Measurements from ENCODE around the gene CTSF.

Gene CTSF

GRCh38 chr11:66530927-66531709 lies 37.3 kb downstream of the CTSF start:
- Histone ChIP-seq H3F3A (ENCODE audit: insufficient read depth, low read length) (no peaks in the 10 kb centered on the region), H3K4me3 (ENCODE audit: low read depth, low read length, poor library complexity, severe bottlenecking) (no peak overlapping the region), H3K9me3 (ENCODE audit: low read length) (no peaks in the 10 kb centered on the region), H3K9me2 (ENCODE audit: low read depth, low read length) (no peaks in the 10 kb centered on the region), H4K20me1 (ENCODE audit: insufficient read depth, low read length) (no peaks in the 10 kb centered on the region), H3K27ac (ENCODE audit: low read depth, low read length, poor library complexity, severe bottlenecking) (no peak overlapping the region), H3K36me3 (ENCODE audit: insufficient read depth, low read length) (peaks cover 5% of the 10 kb centered on the region; the same call in 1 of the 2 replicates), H3K4me2 (ENCODE audit: low read length) (no peak overlapping the region), H3K27me3 (ENCODE audit: insufficient read depth, low read length) (no peaks in the 10 kb centered on the region), H2AFZ (ENCODE audit: low read length) (no peak overlapping the region), H3K9ac (ENCODE audit: low read length) (no peak overlapping the region), H3K4me1 (ENCODE audit: insufficient read depth, low read length, severe bottlenecking) (no peaks in the 10 kb centered on the region), H3K79me2 (ENCODE audit: insufficient read depth, low read length) (no peaks in the 10 kb centered on the region)
- TF ChIP-seq EZH2 (IDR thresholded peaks at IDR 0.05; ENCODE audit: borderline replicate concordance, low read length) (no peak), CTCF (IDR thresholded peaks at IDR 0.05; ENCODE audit: low read length) (no peak)

- Histone ChIP-seq H4K20me1 (ENCODE audit: insufficient read depth, low read length) (no peaks in the 10 kb centered on the region), H3K27me3 (ENCODE audit: insufficient read depth, low read length) (no peaks in the 10 kb centered on the region), H3K9me2 (ENCODE audit: low read depth, low read length) (no peaks in the 10 kb centered on the region), H2AFZ (ENCODE audit: low read length) (no peak overlapping the region), H3K79me2 (ENCODE audit: insufficient read depth, low read length) (no peaks in the 10 kb centered on the region), H3K4me2 (ENCODE audit: low read length) (no peak overlapping the region), H3K9me3 (ENCODE audit: low read length) (no peaks in the 10 kb centered on the region), H3K4me1 (ENCODE audit: insufficient read depth, low read length, severe bottlenecking) (no peaks in the 10 kb centered on the region), H3K36me3 (ENCODE audit: insufficient read depth, low read length) (no peaks in the 10 kb centered on the region), H3F3A (ENCODE audit: insufficient read depth, low read length) (no peaks in the 10 kb centered on the region), H3K9ac (ENCODE audit: low read length) (no peak overlapping the region), H3K27ac (ENCODE audit: low read depth, low read length, poor library complexity, severe bottlenecking) (no peak overlapping the region), H3K4me3 (ENCODE audit: low read depth, low read length, poor library complexity, severe bottlenecking) (no peak overlapping the region)
- TF ChIP-seq CTCF (IDR thresholded peaks at IDR 0.05; ENCODE audit: low read length) (no peak), EZH2 (IDR thresholded peaks at IDR 0.05; ENCODE audit: borderline replicate concordance, low read length) (no peak)
These were observed 38.8 kb downstream of the CTSF start for GRCh38 chr11:66529655-66530054.

- Histone ChIP-seq H4K20me1 (ENCODE audit: insufficient read depth, low read length) (no peaks in the 10 kb centered on the region), H3K9me2 (ENCODE audit: low read depth, low read length) (no peaks in the 10 kb centered on the region), H3K4me2 (ENCODE audit: low read length) (no peak overlapping the region), H3K27me3 (ENCODE audit: insufficient read depth, low read length) (no peaks in the 10 kb centered on the region), H3K4me3 (ENCODE audit: low read depth, low read length, poor library complexity, severe bottlenecking) (no peak overlapping the region), H3K79me2 (ENCODE audit: insufficient read depth, low read length) (no peaks in the 10 kb centered on the region), H3F3A (ENCODE audit: insufficient read depth, low read length) (no peaks in the 10 kb centered on the region), H2AFZ (ENCODE audit: low read length) (no peak overlapping the region), H3K9me3 (ENCODE audit: low read length) (no peaks in the 10 kb centered on the region), H3K36me3 (ENCODE audit: insufficient read depth, low read length) (no peaks in the 10 kb centered on the region), H3K9ac (ENCODE audit: low read length) (no peak overlapping the region), H3K27ac (ENCODE audit: low read depth, low read length, poor library complexity, severe bottlenecking) (no peak overlapping the region), H3K4me1 (ENCODE audit: insufficient read depth, low read length, severe bottlenecking) (no peaks in the 10 kb centered on the region)
- TF ChIP-seq EZH2 (IDR thresholded peaks at IDR 0.05; ENCODE audit: borderline replicate concordance, low read length) = no peak
- no peak for TF ChIP-seq CTCF (IDR thresholded peaks at IDR 0.05; ENCODE audit: low read length)
These were observed 39.3 kb downstream of the CTSF start for GRCh38 chr11:66529069-66529468.
